Thyroid gland (tissue), 4 donors: ENCODE measurements around the gene IL17RC.

Source experiments
- CTCF ChIP-seq, 6 experiments: fragments of 200-600 bp in 3 of 6; fragments of 450-650 bp in 3 of 6; sonication (generic) in 3 of 6; IDR thresholded peaks; one replicate each; pipeline ENCODE4 v1.5.1; 2016 to 2019; ENCODE audit warnings: antibody characterized with exemption in 6 of 6, mild to moderate bottlenecking in 2 of 6, inconsistent platforms in 1 of 6, moderate library complexity in 1 of 6
- POLR2A ChIP-seq, 2 donors: fragments of 450-650 bp; IDR thresholded peaks; one replicate each; pipeline ENCODE4 v1.6.1; 2017; ENCODE audit warnings: antibody characterized with exemption in 2 of 2, mild to moderate bottlenecking in 2 of 2, moderate library complexity in 1 of 2

GRCh38 chr3:9897408-9898372 is 19.2 kb upstream of the IL17RC start:
- no peak for TF ChIP-seq CTCF (IDR thresholded peaks at IDR 0.05)
- TF ChIP-seq POLR2A (IDR thresholded peaks at IDR 0.05), result no peak
